CD4-positive, alpha-beta T cell treated with Interleukin-2 at 100 ng/mL for 4 hours (primary cell): ENCODE results near the gene KRTAP9-3.
"Not testable (repeated sequence)": the region's sequence is repeated elsewhere in the genome, so short reads cannot be mapped to it uniquely, and the experiment has no call there.

ENCODE experiments used
- DNase-seq: peaks from one replicate; pipeline ENCODE4 v3.0.0-alpha.2; 2020; ENCODE audit warnings: low spot score

The KRTAP9-3 gene

DNA sequence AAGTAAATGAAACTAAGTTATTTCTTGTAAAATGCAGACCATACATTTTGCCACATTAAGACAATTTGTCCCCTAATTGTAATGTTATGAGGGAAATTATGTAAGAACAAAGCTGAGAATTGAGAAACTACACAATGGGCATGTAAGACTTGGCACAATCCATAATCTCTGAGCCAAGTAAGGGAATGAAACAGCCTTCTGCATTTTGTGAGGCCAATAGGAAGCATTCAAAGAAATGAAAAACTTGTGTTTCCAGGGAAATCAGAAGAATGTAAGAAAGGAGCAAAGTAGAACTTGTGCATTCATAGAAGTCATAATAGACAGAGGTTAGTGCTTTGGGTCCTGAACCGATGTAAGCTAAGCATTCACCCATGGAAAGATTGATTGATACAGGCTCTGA lies 19.0 kb downstream of the KRTAP9-3 start:
- DNase-seq = no peak

DNA sequence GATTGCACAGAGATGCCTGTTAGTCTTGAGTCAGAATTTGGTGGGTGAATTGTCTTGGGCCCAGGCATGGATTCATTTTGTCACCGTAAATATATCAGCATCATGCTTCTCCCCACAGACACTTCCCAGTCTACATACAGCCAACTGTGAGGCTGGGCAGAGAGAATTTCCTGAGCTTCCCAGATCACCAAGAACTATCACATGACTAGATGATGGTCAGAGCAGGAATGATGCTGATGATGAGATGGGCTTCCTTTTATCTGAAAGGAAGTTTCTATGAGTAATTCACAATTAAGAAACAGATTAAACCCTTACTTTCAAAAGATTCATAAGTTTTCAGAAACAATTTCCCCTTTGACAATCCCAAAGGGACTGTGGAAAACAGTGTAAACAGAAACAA lies 22.6 kb downstream of the KRTAP9-3 start:
- DNase-seq = no peak

DNA sequence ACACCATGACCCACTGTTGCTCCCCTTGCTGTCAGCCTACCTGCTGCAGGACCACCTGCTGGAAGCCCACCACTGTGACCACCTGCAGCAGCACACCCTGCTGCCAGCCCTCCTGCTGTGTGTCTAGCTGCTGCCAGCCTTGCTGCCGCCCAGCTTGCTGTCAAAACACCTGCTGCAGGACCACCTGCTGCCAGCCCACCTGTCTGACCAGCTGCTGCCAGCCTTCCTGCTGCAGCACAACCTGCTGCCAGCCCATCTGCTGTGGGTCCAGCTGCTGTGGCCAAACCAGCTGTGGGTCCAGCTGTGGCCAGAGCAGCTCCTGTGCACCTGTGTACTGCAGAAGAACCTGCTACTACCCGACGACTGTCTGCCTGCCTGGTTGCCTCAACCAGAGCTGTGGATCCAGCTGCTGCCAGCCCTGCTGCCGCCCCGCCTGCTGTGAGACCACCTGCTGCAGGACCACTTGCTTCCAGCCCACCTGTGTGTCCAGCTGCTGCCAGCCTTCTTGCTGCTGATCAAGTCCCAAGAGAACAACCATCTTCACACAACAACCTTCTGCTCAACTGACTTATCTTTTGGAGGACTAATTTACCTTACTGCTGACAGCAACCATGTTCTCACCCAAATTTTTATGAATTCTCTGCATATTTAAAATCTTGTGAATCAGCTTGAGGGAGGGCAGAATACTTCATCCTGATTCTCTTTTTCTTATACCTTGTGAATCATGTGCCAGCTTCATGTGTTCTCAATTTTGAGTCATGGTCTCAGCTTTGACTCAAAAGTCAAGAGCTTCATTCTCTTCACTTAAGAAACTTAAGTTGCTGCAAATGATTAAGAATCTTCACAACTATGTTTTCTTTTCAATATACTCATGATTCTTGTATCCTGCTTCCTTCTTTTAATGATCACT lies 23.4 kb downstream of the KRTAP9-3 start, which contains the start of gene KRTAP9-9:
KRTAP9-9 (plus strand) TSS at position 4 of the 910 bp plus-strand sequence.
- not testable (repeated sequence) for DNase-seq

DNA sequence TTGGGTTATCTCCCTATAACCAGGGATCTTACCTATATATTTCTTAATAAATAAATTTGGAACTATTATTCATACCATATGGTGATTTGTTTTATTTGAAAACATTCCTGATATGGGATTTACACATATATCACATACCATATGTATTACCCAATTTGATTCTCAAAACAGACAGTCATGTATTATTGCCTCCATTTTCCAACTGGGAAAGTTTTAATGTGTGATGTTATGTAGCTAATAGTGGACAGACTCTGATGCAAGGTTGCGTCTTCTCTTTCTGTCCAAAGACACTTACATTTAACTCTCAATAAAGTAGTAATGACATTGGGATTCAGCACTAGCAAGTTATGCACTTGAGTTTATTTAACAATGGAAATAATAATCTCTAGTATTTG lies 24.0 kb downstream of the KRTAP9-3 start:
- DNase-seq = no peak

- no peak for DNase-seq
Measured at GRCh38 chr17:41258406-41258805, 26.2 kb downstream of the KRTAP9-3 start.

- DNase-seq = no peak
Measured at GRCh38 chr17:41263212-41263611, 31.0 kb downstream of the KRTAP9-3 start.

GRCh38 chr17:41264599-41264998 lies 32.4 kb downstream of the KRTAP9-3 start:
- DNase-seq = no peak

DNA sequence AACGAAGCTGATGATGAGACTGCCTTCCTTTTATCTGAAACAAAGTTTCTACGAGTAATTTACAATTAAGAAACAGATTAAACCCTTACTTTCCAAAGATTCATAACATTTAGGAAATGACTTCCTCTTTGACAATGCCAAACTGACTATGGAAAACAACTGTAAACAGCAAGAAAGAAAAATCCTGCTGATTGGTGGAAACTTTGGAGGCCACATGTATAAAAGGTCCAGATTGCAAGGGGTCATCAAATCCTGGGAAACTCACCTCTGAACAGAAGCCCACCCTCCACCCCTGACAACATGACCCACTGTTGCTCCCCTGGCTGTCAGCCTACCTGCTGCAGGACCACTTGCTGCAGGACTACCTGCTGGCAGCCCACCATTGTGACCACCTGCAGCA lies 32.8 kb downstream of the KRTAP9-3 start, which contains the start of gene KRTAP9-6:
KRTAP9-6 (plus strand) TSS at position 301 of the 400 bp plus-strand sequence; CDS start at position 301, 0 bp downstream.
- DNase-seq = no peak

- no peak for DNase-seq
Measured at GRCh38 chr17:41267711-41268110, 35.5 kb downstream of the KRTAP9-3 start.

GRCh38 chr17:41271323-41271722 lies 39.1 kb downstream of the KRTAP9-3 start:
- DNase-seq = not testable (repeated sequence)

GRCh38 chr17:41271858-41272257 lies 39.6 kb downstream of the KRTAP9-3 start:
- no peak for DNase-seq

DNA sequence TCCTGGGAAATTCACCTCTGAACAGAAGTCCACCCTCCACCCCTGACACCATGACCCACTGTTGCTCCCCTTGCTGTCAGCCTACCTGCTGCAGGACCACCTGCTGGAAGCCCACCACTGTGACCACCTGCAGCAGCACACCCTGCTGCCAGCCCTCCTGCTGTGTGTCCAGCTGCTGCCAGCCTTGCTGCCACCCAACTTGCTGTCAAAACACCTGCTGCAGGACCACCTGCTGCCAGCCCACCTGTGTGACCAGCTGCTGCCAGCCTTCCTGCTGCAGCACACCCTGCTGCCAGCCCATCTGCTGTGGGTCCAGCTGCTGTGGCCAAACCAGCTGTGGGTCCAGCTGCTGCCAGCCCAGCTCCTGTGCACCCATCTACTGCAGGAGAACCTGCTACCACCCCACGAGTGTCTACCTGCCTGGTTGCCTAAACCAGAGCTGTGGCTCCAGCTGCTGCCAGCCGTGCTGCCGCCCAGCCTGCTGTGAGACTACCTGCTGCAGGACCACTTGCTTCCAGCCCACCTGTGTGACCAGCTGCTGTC lies 43.5 kb downstream of the KRTAP9-3 start, which contains the start of gene KRTAP9-7:
KRTAP9-7 (plus strand) TSS at position 51 of the 543 bp plus-strand sequence; CDS start at position 51, 0 bp downstream.
- DNase-seq = not testable (repeated sequence)

DNA sequence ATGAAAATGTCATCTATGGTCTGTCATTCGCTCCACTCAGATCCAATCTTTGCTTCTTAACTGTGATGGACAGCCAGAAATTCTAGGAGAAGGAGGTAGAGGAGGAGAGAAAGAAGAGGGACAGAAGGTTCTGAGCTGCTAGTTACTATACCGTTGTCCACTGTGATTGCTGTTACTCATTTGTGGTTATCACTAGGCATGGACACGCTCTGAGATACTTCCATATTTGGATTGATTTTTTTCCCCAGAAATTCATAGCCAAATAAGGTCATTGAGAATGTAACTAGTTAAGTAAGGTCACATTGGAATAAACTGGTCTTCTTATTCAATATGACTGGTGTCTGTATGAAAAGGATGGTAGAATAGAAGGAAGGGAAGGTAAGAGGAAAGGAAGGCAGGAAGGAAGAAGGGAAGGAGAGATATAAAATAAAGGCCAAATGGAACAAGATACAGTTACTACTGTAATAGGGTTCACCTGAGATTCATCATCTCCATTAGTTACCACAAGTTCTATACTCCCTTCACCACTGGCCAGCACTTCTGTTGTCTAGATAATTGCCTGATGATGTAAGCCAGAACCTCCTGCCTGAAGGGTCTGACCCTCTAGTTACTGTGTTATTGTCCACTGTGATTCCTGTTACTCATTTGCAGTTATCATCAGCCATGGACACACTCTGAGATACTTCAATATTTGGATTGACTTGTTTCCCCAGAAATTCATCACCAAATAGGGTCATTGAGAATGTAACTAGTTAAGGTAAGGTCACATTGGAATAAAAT lies 46.1 kb downstream of the KRTAP9-3 start:
- no peak for DNase-seq
